HEK293 (cell line): ENCODE data around the gene PKM.
A peak's percentile ranks its signal among the peaks of the same experiment; 100 is the strongest.

Experiments
- CTCF ChIA-PET: fragments of 350-600 bp; formaldehyde crosslinking; extraction: SDS; loops from one replicate; lab custom pipeline; 2021; ENCODE audit warnings: antibody characterized with exemption; lab: Yijun Ruan, JAX
- POLR2A ChIA-PET: fragments of 300-600 bp; formaldehyde crosslinking; extraction: SDS; loops from one replicate; lab custom pipeline; 2020; ENCODE audit warnings: antibody characterized with exemption, inconsistent platforms; lab: Yijun Ruan, JAX
- H3K27ac ChIP-seq: fragments of 200-500 bp; sonication (Bioruptor generic); 2 replicates; pipeline ENCODE4 v1.5.1; 2014; ENCODE audit warnings: low read depth, low read length, control low read depth, inconsistent platforms; ENCODE audit errors: extremely low read depth
- H3K36me3 ChIP-seq, 2 experiments: fragments of 200-500 bp in 1 of 2; sonication (Bioruptor generic) in 1 of 2; 1 replicate in 1 of 2; 2 replicates in 1 of 2; pipeline ENCODE4 v1.5.1; 2014 to 2017; ENCODE audit warnings: inconsistent platforms in 2 of 2, low read length in 2 of 2; ENCODE audit not compliant: control insufficient read depth in 2 of 2, insufficient read depth in 1 of 2
- H3K4me1 ChIP-seq: fragments of 200-500 bp; sonication (Bioruptor generic); 2 replicates; pipeline ENCODE4 v1.5.1; 2014; ENCODE audit warnings: mild to moderate bottlenecking, low read length, inconsistent platforms; ENCODE audit not compliant: control insufficient read depth, insufficient read depth
- H3K4me3 ChIP-seq: 2 replicates; pipeline ENCODE4 v1.5.1; 2011; ENCODE audit warnings: low read depth, mild to moderate bottlenecking, control low read depth, low read length, moderate library complexity
- H3K9me3 ChIP-seq: fragments of 200-500 bp; sonication (Bioruptor generic); 2 replicates; pipeline ENCODE4 v1.5.1; 2014; ENCODE audit warnings: low read depth, low read length, inconsistent platforms; ENCODE audit not compliant: control insufficient read depth, insufficient read depth
- BCL11A ChIP-seq: fragments of 450-650 bp; formaldehyde crosslinking; IDR thresholded peaks from 2 replicates; pipeline ENCODE4 v1.5.1; 2016; ENCODE audit warnings: low read depth, missing biosample characterization, missing genetic modification characterization
- HOXC10 ChIP-seq: sonication (generic); formaldehyde crosslinking; IDR thresholded peaks from 2 replicates; pipeline ENCODE4 v1.8.1; 2023; ENCODE audit warnings: mild to moderate bottlenecking, missing genetic modification reagents
- SCRT1 ChIP-seq: fragments of 450-650 bp; formaldehyde crosslinking; IDR thresholded peaks from 2 replicates; pipeline ENCODE4 v1.5.1; 2016; ENCODE audit warnings: missing biosample characterization, missing genetic modification characterization, borderline replicate concordance
- ZNF138 ChIP-seq: fragments of 450-650 bp; formaldehyde crosslinking; IDR thresholded peaks from 2 replicates; pipeline ENCODE4 v1.5.1; 2016; ENCODE audit warnings: missing biosample characterization, missing genetic modification characterization, borderline replicate concordance
- ZNF140 ChIP-seq: fragments of 450-650 bp; formaldehyde crosslinking; IDR thresholded peaks from 2 replicates; pipeline ENCODE4 v1.5.1; 2016; ENCODE audit warnings: missing biosample characterization, missing genetic modification characterization
- ZNF175 ChIP-seq: fragments of 450-650 bp; formaldehyde crosslinking; IDR thresholded peaks from 2 replicates; pipeline ENCODE4 v1.5.1; 2016; ENCODE audit warnings: missing biosample characterization, missing genetic modification characterization
- ZNF211 ChIP-seq: fragments of 450-650 bp; formaldehyde crosslinking; IDR thresholded peaks from 2 replicates; pipeline ENCODE4 v1.5.1; 2016; ENCODE audit warnings: low read depth, missing biosample characterization, missing genetic modification characterization
- ZNF221 ChIP-seq: fragments of 450-650 bp; formaldehyde crosslinking; IDR thresholded peaks from 2 replicates; pipeline ENCODE4 v1.5.1; 2017; ENCODE audit warnings: missing biosample characterization, missing genetic modification characterization, borderline replicate concordance
- ZNF23 ChIP-seq: fragments of 450-650 bp; formaldehyde crosslinking; IDR thresholded peaks from 2 replicates; pipeline ENCODE4 v1.5.1; 2016; ENCODE audit warnings: missing biosample characterization, missing genetic modification characterization, borderline replicate concordance
- ZNF274 ChIP-seq, 2 experiments: fragments of 200-500 bp in 1 of 2; fragments of 450-650 bp in 1 of 2; sonication (Bioruptor generic) in 1 of 2; formaldehyde crosslinking in 1 of 2; IDR thresholded peaks; 2 replicates each; pipeline versions ENCODE4 v1.5.1 to v1.6.1; 2014 to 2016; ENCODE audit warnings: borderline replicate concordance in 1 of 2, inconsistent platforms in 1 of 2, low read length in 1 of 2, missing biosample characterization in 1 of 2, missing genetic modification characterization in 1 of 2
- ZNF416 ChIP-seq: fragments of 450-650 bp; formaldehyde crosslinking; IDR thresholded peaks from 2 replicates; pipeline ENCODE4 v1.5.1; 2016; ENCODE audit warnings: missing biosample characterization, missing genetic modification characterization
- ZNF544 ChIP-seq: fragments of 450-650 bp; formaldehyde crosslinking; IDR thresholded peaks from 2 replicates; pipeline ENCODE4 v1.5.0; 2017; ENCODE audit warnings: missing biosample characterization, missing genetic modification characterization
- ZNF792 ChIP-seq: fragments of 450-650 bp; formaldehyde crosslinking; IDR thresholded peaks from 2 replicates; pipeline ENCODE4 v1.5.1; 2016; ENCODE audit warnings: missing biosample characterization, missing genetic modification characterization
- TF ChIP-seq, protein P1 (sequence below): fragments of 450-650 bp; formaldehyde crosslinking; conservative IDR thresholded peaks from 2 replicates; pipeline ENCODE4 v1.5.1; 2016; ENCODE audit warnings: low read depth, missing biosample characterization, missing genetic modification characterization
- TF ChIP-seq, protein P2 (sequence below): fragments of 450-650 bp; formaldehyde crosslinking; IDR thresholded peaks from 2 replicates; pipeline ENCODE4 v1.5.1; 2016; ENCODE audit warnings: missing biosample characterization, missing genetic modification characterization
- TF ChIP-seq, protein P3 (sequence below): fragments of 450-650 bp; formaldehyde crosslinking; IDR thresholded peaks from 2 replicates; pipeline ENCODE4 v1.5.1; 2016; ENCODE audit warnings: missing biosample characterization, missing genetic modification characterization
- TF ChIP-seq, protein P4 (sequence below): fragments of 450-650 bp; formaldehyde crosslinking; IDR thresholded peaks from 2 replicates; pipeline ENCODE4 v1.5.1; 2017; ENCODE audit warnings: missing biosample characterization, missing genetic modification characterization

Gene PKM

DNA sequence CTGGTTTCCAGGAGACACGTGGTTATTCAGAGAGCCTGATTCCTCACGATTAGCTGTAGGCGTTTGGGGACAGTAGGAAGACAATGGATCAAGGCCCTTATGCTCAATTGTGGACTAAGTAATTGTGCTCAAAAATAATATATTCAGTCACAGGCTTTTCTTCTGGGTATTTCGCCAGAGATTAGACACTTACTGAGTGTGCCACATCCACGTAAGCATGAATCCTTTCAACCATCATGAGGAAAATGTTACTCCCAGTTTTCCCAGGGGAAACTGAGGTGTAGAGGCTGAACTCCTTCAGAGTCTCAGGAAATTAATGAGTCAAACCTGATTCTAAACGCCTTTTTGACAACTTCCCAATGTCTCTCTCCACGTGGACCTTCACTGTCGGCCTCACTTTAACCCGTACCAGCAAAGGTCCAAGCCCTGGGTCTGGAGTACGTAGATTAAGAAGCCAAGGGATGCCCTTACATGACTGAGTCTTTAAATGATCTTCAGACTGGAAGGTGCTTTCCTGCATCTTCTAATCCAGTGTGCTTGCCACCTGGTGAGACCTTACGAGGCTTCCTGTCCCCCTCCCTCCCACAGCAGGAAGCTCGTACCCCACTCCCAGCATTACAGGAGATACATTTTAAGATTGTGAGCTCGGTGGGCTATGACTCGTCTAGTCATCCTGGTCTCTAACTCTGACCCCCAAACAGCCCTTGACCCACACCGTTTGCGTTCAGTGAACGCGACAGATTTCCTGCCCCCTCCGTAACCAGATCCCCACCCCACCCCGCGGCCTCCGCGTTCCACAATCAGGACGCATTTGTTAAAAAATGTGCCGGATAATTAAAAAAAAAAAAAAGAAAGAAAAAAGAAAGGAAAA is 1.7 kb downstream of the PKM start (continued):
- TF ChIP-seq ZNF175 (tag by site-specific recombination) (no peak), ZNF140 (no peak), ZNF211 (tag by site-specific recombination) (no peak), ZNF23 (tag by site-specific recombination) (no peak), ZNF274 (IDR thresholded peaks at IDR 0.05; ENCODE audit: low read length) (no peak), ZNF274 (tag by site-specific recombination; IDR thresholded peaks at IDR 0.05; ENCODE audit: borderline replicate concordance) (no peak), HOXC10 (CRISPR knock-in tag) (no peak)
- TF ChIP-seq, all 188 proteins: peak for 10

DNA sequence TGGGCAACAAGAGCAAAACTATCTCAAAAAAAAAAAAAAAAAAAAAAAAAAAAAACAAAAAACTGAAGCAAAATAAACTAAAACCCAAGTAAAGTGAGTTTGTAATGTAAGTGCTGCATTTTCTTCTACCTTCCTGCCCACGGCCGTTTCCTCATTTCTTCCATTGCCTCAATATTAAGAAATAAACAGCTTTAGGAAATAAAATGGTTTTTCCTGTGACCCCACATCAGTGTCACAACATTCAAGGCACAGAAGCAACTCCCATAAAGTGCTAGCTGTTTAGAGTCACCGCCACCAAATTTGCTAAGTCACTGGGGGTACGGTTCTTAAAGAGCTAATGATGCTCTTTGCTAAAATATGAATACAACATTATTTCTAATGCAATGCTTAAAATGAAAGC is 3.3 kb downstream of the PKM start:
- Histone ChIP-seq H3K4me1 (peaks cover 33% of the 10 kb centered on the region), H3K27ac (peak overlapping the region; percentile 98), H3K36me3 (peaks cover 27 to 35% of the 10 kb centered on the region in 2 experiments), H3K9me3 (no peaks in the 10 kb centered on the region), H3K4me3 (peak overlapping the region; percentile 19)
- ChIA-PET POLR2A (interaction anchor here (0.6 to 2.5 kb wide), 11 partner anchors 8 to 539 kb away, joined by 3 to 12 read pairs (median 4); no protein-coding TSS in a partner anchor), CTCF (interaction anchor here (0.7 to 3.6 kb wide), 12 partner anchors 9 to 475 kb away, joined by 3 to 35 read pairs (median 7); partner anchors contain the start of gene GRAMD2A)
- TF ChIP-seq ZNF138 (tag by site-specific recombination) (no peak), ZNF792 (tag by site-specific recombination) (no peak), ZNF23 (tag by site-specific recombination) (no peak)

DNA sequence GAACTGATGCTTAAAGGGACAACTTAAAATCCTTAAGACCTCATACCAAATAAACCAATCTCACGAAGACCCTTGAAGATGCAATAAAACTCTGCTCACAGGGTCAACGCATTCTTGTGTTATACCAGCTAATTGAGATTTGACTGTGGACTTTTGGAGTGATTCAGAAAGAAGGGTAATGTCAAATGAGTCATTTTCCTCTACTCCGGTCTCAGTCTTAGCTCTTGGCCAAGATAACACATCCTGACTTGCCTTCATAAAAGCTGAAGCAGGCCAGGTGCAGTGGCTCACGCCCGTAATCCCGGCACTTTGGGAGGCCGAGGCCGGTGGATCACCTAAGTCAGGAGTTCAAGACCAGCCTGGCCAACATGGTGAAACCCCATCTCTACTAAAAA is 3.8 kb downstream of the PKM start:
- Histone ChIP-seq H3K9me3 (no peaks in the 10 kb centered on the region), H3K36me3 (peaks cover 28 to 40% of the 10 kb centered on the region in 2 experiments), H3K4me3 (no peak overlapping the region), H3K27ac (peak overlapping the region; percentile 98), H3K4me1 (peaks cover 34% of the 10 kb centered on the region)
- CTCF ChIA-PET, result interaction anchor here (0.6 to 3.6 kb wide), 28 partner anchors 10 to 474 kb away, joined by 3 to 35 read pairs (median 4); partner anchors contain the start of gene GRAMD2A
- POLR2A ChIA-PET, result interaction anchor here (0.7 to 2.5 kb wide), 16 partner anchors 10 to 539 kb away, joined by 3 to 12 read pairs (median 4); partner anchors contain the start of gene GRAMD2A
- TF ChIP-seq, protein P1, sequence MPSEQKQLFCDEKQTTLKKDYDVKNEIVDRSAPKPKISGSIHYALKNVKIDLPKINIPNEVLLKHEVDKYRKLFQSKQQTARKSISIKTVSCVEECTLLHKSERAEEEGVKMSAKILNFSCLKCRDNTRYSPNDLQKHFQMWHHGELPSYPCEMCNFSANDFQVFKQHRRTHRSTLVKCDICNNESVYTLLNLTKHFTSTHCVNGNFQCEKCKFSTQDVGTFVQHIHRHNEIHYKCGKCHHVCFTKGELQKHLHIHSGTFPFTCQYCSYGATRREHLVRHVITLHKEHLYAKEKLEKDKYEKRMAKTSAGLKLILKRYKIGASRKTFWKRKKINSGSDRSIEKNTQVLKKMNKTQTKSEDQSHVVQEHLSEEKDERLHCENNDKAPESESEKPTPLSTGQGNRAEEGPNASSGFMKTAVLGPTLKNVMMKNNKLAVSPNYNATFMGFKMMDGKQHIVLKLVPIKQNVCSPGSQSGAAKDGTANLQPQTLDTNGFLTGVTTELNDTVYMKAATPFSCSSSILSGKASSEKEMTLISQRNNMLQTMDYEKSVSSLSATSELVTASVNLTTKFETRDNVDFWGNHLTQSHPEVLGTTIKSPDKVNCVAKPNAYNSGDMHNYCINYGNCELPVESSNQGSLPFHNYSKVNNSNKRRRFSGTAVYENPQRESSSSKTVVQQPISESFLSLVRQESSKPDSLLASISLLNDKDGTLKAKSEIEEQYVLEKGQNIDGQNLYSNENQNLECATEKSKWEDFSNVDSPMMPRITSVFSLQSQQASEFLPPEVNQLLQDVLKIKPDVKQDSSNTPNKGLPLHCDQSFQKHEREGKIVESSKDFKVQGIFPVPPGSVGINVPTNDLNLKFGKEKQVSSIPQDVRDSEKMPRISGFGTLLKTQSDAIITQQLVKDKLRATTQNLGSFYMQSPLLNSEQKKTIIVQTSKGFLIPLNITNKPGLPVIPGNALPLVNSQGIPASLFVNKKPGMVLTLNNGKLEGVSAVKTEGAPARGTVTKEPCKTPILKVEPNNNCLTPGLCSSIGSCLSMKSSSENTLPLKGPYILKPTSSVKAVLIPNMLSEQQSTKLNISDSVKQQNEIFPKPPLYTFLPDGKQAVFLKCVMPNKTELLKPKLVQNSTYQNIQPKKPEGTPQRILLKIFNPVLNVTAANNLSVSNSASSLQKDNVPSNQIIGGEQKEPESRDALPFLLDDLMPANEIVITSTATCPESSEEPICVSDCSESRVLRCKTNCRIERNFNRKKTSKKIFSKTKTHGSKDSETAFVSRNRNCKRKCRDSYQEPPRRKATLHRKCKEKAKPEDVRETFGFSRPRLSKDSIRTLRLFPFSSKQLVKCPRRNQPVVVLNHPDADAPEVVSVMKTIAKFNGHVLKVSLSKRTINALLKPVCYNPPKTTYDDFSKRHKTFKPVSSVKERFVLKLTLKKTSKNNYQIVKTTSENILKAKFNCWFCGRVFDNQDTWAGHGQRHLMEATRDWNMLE (tag by site-specific recombination), result no peak
- TF ChIP-seq ZNF416 (tag by site-specific recombination) (no peak), ZNF221 (tag by site-specific recombination) (no peak), ZNF544 (tag by site-specific recombination) (no peak), SCRT1 (no peak), BCL11A (tag by site-specific recombination) (peak; percentile 31; the same call in 1 of the 2 replicates)
- TF ChIP-seq, protein P2, sequence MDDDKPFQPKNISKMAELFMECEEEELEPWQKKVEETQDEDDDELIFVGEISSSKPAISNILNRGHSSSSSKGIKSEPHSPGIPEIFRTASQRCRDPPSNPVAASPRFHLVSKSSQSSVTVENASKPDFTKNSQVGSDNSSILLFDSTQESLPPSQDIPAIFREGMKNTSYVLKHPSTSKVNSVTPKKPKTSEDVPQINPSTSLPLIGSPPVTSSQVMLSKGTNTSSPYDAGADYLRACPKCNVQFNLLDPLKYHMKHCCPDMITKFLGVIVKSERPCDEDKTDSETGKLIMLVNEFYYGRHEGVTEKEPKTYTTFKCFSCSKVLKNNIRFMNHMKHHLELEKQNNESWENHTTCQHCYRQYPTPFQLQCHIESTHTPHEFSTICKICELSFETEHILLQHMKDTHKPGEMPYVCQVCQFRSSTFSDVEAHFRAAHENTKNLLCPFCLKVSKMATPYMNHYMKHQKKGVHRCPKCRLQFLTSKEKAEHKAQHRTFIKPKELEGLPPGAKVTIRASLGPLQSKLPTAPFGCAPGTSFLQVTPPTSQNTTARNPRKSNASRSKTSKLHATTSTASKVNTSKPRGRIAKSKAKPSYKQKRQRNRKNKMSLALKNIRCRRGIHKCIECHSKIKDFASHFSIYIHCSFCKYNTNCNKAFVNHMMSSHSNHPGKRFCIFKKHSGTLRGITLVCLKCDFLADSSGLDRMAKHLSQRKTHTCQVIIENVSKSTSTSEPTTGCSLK, result no peak
- TF ChIP-seq, protein P3, sequence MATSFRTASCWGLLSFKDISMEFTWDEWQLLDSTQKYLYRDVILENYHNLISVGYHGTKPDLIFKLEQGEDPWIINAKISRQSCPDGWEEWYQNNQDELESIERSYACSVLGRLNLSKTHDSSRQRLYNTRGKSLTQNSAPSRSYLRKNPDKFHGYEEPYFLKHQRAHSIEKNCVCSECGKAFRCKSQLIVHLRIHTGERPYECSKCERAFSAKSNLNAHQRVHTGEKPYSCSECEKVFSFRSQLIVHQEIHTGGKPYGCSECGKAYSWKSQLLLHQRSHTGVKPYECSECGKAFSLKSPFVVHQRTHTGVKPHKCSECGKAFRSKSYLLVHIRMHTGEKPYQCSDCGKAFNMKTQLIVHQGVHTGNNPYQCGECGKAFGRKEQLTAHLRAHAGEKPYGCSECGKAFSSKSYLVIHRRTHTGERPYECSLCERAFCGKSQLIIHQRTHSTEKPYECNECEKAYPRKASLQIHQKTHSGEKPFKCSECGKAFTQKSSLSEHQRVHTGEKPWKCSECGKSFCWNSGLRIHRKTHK, result no peak
- TF ChIP-seq, protein P4, sequence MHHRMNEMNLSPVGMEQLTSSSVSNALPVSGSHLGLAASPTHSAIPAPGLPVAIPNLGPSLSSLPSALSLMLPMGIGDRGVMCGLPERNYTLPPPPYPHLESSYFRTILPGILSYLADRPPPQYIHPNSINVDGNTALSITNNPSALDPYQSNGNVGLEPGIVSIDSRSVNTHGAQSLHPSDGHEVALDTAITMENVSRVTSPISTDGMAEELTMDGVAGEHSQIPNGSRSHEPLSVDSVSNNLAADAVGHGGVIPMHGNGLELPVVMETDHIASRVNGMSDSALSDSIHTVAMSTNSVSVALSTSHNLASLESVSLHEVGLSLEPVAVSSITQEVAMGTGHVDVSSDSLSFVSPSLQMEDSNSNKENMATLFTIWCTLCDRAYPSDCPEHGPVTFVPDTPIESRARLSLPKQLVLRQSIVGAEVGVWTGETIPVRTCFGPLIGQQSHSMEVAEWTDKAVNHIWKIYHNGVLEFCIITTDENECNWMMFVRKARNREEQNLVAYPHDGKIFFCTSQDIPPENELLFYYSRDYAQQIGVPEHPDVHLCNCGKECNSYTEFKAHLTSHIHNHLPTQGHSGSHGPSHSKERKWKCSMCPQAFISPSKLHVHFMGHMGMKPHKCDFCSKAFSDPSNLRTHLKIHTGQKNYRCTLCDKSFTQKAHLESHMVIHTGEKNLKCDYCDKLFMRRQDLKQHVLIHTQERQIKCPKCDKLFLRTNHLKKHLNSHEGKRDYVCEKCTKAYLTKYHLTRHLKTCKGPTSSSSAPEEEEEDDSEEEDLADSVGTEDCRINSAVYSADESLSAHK (tag by site-specific recombination), result no peak
